ENCODE data around the gene GPR107. TPM values are rescaled to one million over a fixed set of nuclear protein-coding genes. Genes with fewer than 3 reads are reported as not detected.

Gene GPR107
- total and polyA plus RNA-seq, 2 experiments from 2014 or later, result 6.2 to 30.7 TPM

- no peak for TF ChIP-seq ZNF462 (CRISPR knock-in tag; IDR thresholded peaks at IDR 0.05)
Measured at GRCh38 chr9:130018265-130018664, 35.4 kb upstream of the GPR107 start (continued).

- Histone ChIP-seq H3K79me2 (replicated peaks; ENCODE audit: insufficient read depth) (peaks cover 44% of the 10 kb centered on the region), H3K4me3 (no peak overlapping the region), H3K4me1 (ENCODE audit: insufficient read depth) (no peaks in the 10 kb centered on the region), H3K27ac (ENCODE audit: low read depth) (no peak overlapping the region), H3K4me2 (no peak overlapping the region), H3K27me3 (ENCODE audit: insufficient read depth) (no peaks in the 10 kb centered on the region), H2AFZ (no peak overlapping the region), H3K9me2 (ENCODE audit: insufficient read depth) (no peaks in the 10 kb centered on the region), H4K20me1 (replicated peaks; ENCODE audit: insufficient read depth) (peaks cover 8% of the 10 kb centered on the region; the same call in 1 of the 2 replicates), H3K36me3 (ENCODE audit: insufficient read depth) (no peaks in the 10 kb centered on the region), H3F3A (replicated peaks; ENCODE audit: low read depth) (no peaks in the 10 kb centered on the region)
- H3K4me3 Mint-ChIP-seq, result no peak overlapping the region
- peaks cover 5% of the 10 kb centered on the region; the same call in 1 of the 3 replicates for H3K9me3 Mint-ChIP-seq
- H3K27ac Mint-ChIP-seq, result no peak overlapping the region
- H3K27me3 Mint-ChIP-seq (ENCODE audit: insufficient read depth, low read depth, poor library complexity), result no peaks in the 10 kb centered on the region
- 0 out of 3 replicates have a peak, but pooled peaks cover 2% of the 10 kb centered on the region for H3K4me1 Mint-ChIP-seq
- ATAC-seq (no peak), DNase-seq (ENCODE audit: low spot score) (no peak)
- TF ChIP-seq CTCF (conservative IDR thresholded peaks at IDR 0.05; ENCODE audit: low read depth in 2 of 2) (no peak), EZH2phosphoT487 (IDR thresholded peaks at IDR 0.05; ENCODE audit: unreplicated experiment) (no peak), REST (IDR thresholded peaks at IDR 0.05; ENCODE audit: unreplicated experiment) (no peak), ZNF331 (CRISPR knock-in tag; IDR thresholded peaks at IDR 0.05; ENCODE audit: low read depth) (no peak), ZNF114 (CRISPR knock-in tag; IDR thresholded peaks at IDR 0.05) (no peak), ETS1 (IDR thresholded peaks at IDR 0.05) (no peak)
- peaks cover 10% of the 10 kb centered on the region; the same call in 2 of the 3 replicates for H3K36me3 Mint-ChIP-seq (ENCODE audit: low read depth)
Measured at GRCh38 chr9:130020618-130021017, 33.1 kb upstream of the GPR107 start.

Measured in GM23338 (cell line).